ENCODE measurements around the gene POLR1D.

Gene POLR1D

GRCh38 chr13:27605610-27606200 lies 16.0 kb upstream of the POLR1D start:
- no peak overlapping the region for H3K4me3 ChIP-seq (ENCODE audit: low read depth in 1 of 2, low read length in 2 of 2)
- H3K36me3 ChIP-seq (ENCODE audit: insufficient read depth, low read length) = no peaks in the 10 kb centered on the region
- peaks cover 21% of the 10 kb centered on the region; the same call in 1 of the 2 replicates for H4K20me1 ChIP-seq (ENCODE audit: insufficient read depth, low read length)
- H3K9ac ChIP-seq (ENCODE audit: low read depth, low read length) = no peak overlapping the region
- DNase-seq = no peak
- no peak overlapping the region for H3K4me2 ChIP-seq (ENCODE audit: insufficient read depth, low read length)
- no peak for ATAC-seq (ENCODE audit: insufficient read depth, low read depth)
- peaks cover 79% of the 10 kb centered on the region for H3K79me2 ChIP-seq (ENCODE audit: insufficient read depth, low read length)
- H3K27ac ChIP-seq (ENCODE audit: low read length) = no peak overlapping the region
- TF ChIP-seq, protein P1, sequence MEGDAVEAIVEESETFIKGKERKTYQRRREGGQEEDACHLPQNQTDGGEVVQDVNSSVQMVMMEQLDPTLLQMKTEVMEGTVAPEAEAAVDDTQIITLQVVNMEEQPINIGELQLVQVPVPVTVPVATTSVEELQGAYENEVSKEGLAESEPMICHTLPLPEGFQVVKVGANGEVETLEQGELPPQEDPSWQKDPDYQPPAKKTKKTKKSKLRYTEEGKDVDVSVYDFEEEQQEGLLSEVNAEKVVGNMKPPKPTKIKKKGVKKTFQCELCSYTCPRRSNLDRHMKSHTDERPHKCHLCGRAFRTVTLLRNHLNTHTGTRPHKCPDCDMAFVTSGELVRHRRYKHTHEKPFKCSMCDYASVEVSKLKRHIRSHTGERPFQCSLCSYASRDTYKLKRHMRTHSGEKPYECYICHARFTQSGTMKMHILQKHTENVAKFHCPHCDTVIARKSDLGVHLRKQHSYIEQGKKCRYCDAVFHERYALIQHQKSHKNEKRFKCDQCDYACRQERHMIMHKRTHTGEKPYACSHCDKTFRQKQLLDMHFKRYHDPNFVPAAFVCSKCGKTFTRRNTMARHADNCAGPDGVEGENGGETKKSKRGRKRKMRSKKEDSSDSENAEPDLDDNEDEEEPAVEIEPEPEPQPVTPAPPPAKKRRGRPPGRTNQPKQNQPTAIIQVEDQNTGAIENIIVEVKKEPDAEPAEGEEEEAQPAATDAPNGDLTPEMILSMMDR (IDR thresholded peaks at IDR 0.05; ENCODE audit: borderline replicate concordance, extremely low read depth, low read length, poor library complexity, severe bottlenecking) = no peak
- no peak for TF ChIP-seq EZH2 (IDR thresholded peaks at IDR 0.05; ENCODE audit: borderline replicate concordance, low read depth, low read length, severe bottlenecking)
- no peaks in the 10 kb centered on the region for H3K4me1 ChIP-seq (ENCODE audit: insufficient read depth, low read length)
- no peak overlapping the region for H2AFZ ChIP-seq (ENCODE audit: low read depth, low read length)
- H3K9me3 ChIP-seq (ENCODE audit: insufficient read depth, low read length, severe bottlenecking) = no peaks in the 10 kb centered on the region
- no peaks in the 10 kb centered on the region for H3K27me3 ChIP-seq (ENCODE audit: insufficient read depth, low read length, poor library complexity)

- no peak for TF ChIP-seq EZH2 (IDR thresholded peaks at IDR 0.05; ENCODE audit: borderline replicate concordance, low read depth, low read length, severe bottlenecking)
- TF ChIP-seq, protein P1 (IDR thresholded peaks at IDR 0.05; ENCODE audit: borderline replicate concordance, extremely low read depth, low read length, poor library complexity, severe bottlenecking) = no peak
- Histone ChIP-seq H3K4me1 (ENCODE audit: insufficient read depth, low read length) (no peaks in the 10 kb centered on the region), H3K9ac (ENCODE audit: low read depth, low read length) (no peak overlapping the region), H3K4me3 (ENCODE audit: low read depth in 1 of 2, low read length in 2 of 2) (no peak overlapping the region), H3K27ac (ENCODE audit: low read length) (no peak overlapping the region), H3K79me2 (ENCODE audit: insufficient read depth, low read length) (peaks cover 80% of the 10 kb centered on the region), H3K9me3 (ENCODE audit: insufficient read depth, low read length, severe bottlenecking) (no peaks in the 10 kb centered on the region), H4K20me1 (ENCODE audit: insufficient read depth, low read length) (peaks cover 19% of the 10 kb centered on the region), H3K27me3 (ENCODE audit: insufficient read depth, low read length, poor library complexity) (no peaks in the 10 kb centered on the region), H3K4me2 (ENCODE audit: insufficient read depth, low read length) (no peak overlapping the region), H2AFZ (ENCODE audit: low read depth, low read length) (no peak overlapping the region), H3K36me3 (ENCODE audit: insufficient read depth, low read length) (no peaks in the 10 kb centered on the region)
- no peak for ATAC-seq (ENCODE audit: insufficient read depth, low read depth)
- no peak for DNase-seq
Observed at GRCh38 chr13:27607125-27607524, 14.6 kb upstream of the POLR1D start.

DNA sequence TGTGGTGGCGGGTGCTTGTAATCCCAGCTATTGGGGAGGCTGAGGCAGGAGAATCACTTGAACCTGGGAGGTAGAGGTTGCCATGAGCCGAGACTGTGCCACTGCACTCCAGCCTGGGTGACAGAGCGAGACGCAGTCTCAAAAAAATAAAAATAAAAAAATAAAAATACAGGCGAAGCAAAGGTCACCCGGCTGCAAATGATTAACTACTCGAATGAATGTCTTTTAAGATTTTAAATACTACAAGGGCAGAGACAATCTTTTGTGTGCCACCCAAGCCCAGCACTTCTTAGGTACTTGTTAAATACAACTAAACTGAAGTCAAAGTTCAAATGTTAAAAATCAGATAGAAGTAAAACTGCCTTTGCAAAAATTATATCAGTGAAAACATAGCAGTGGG lies 8.1 kb upstream of the POLR1D start:
- TF ChIP-seq EZH2 (IDR thresholded peaks at IDR 0.05; ENCODE audit: borderline replicate concordance, low read depth, low read length, severe bottlenecking) = no peak
- TF ChIP-seq, protein P1 (IDR thresholded peaks at IDR 0.05; ENCODE audit: borderline replicate concordance, extremely low read depth, low read length, poor library complexity, severe bottlenecking) = no peak
- no peak for ATAC-seq (ENCODE audit: insufficient read depth, low read depth)
- H3K9ac ChIP-seq (ENCODE audit: low read depth, low read length) = no peak overlapping the region
- H3K9me3 ChIP-seq (ENCODE audit: insufficient read depth, low read length, severe bottlenecking) = no peaks in the 10 kb centered on the region
- no peak for DNase-seq
- H3K27me3 ChIP-seq (ENCODE audit: insufficient read depth, low read length, poor library complexity) = no peaks in the 10 kb centered on the region
- peaks cover 40% of the 10 kb centered on the region for H4K20me1 ChIP-seq (ENCODE audit: insufficient read depth, low read length)
- H3K79me2 ChIP-seq (ENCODE audit: insufficient read depth, low read length) = peaks cover 97% of the 10 kb centered on the region
- H3K4me2 ChIP-seq (ENCODE audit: insufficient read depth, low read length) = no peak overlapping the region
- no peak overlapping the region for H2AFZ ChIP-seq (ENCODE audit: low read depth, low read length)
- peaks cover 20% of the 10 kb centered on the region for H3K4me1 ChIP-seq (ENCODE audit: insufficient read depth, low read length)
- H3K4me3 ChIP-seq (ENCODE audit: low read depth in 1 of 2, low read length in 2 of 2) = no peak overlapping the region
- no peaks in the 10 kb centered on the region for H3K36me3 ChIP-seq (ENCODE audit: insufficient read depth, low read length)
- no peak overlapping the region for H3K27ac ChIP-seq (ENCODE audit: low read length)
